NCI-H748 (cell line): ENCODE data around the gene CANX.
A peak's percentile ranks its signal among the peaks of the same experiment; 100 is the strongest.
"Not testable (repeated sequence)": the region's sequence is repeated elsewhere in the genome, so short reads cannot be mapped to it uniquely, and the experiment has no call there.

ENCODE experiments used
- DNase-seq: peaks from one replicate; lab custom pipeline; 2025; ENCODE audit not compliant: unreplicated experiment; lab: John Stamatoyannopoulos, UW

Gene CANX

GRCh38 chr5:179697993-179698934, 503 bp upstream of the CANX start:
- peak; percentile 99 for DNase-seq

DNA sequence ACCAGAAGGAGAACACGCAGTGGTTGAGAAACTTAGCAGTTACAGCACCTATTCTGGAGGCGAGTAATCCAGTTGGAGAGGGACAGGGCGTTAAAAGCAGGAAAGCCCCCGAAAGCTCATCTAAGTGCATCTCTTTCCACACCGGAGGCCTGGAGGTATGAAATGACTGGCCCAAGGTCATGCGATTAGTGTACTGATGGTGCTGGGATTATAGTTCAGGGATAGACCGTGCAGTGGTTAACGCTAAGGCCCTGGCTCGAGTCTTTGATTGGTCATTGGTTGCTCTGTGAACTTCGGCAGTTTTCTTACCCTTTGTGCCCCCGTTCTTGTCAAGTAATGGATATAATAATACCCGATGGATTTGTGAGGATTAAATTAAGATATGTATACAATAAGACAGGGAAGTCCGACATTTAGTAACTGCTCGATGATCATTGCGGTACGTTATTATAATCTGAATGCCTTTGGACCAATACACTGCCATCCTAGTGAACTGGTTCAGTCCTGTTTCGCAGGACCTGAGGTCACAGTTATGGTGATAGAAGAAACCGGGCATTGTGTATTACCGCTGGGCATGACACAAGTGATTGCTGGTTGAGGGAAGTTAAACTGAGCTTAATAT, 960 bp downstream of the CANX start:
- DNase-seq: peak; percentile 42

GRCh38 chr5:179700401-179700918, 1.7 kb downstream of the CANX start:
- no peak for DNase-seq

DNA sequence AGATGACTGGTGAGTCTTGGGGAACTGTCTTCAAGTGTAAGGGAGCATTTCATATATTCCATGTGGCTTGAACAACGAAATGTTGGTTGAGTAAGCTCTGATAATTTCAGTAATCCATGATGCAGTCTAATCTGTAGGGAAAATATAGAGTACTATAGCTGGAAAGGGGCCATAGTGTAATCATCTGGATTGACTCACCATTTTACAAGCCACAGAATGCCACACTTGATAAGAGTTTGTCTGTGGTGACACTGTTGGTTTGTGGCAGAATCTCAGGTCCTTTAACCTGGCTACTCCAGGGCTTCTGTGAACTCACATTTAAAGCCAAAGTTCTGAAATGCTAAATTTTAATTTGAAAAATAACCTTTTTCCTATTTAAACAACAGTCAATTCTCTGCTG, 17.5 kb downstream of the CANX start:
- DNase-seq: no peak

DNA sequence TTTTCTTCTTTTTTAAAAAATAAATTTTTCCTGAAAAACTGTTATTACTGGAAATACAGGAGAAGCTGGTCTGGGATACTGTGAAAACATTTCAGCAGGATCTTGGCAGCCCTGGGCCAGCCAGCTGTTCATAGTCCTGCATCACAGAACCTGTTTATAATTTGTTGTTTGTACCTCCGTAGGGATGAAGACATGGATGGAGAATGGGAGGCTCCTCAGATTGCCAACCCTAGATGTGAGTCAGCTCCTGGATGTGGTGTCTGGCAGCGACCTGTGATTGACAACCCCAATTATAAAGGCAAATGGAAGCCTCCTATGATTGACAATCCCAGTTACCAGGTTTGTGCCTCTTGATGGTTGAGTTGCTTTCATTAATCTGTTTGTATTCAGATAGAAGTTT, 21.5 kb downstream of the CANX start:
- DNase-seq: no peak

- DNase-seq: no peak
Observed at GRCh38 chr5:179724163-179724562, 25.4 kb downstream of the CANX start.

DNA sequence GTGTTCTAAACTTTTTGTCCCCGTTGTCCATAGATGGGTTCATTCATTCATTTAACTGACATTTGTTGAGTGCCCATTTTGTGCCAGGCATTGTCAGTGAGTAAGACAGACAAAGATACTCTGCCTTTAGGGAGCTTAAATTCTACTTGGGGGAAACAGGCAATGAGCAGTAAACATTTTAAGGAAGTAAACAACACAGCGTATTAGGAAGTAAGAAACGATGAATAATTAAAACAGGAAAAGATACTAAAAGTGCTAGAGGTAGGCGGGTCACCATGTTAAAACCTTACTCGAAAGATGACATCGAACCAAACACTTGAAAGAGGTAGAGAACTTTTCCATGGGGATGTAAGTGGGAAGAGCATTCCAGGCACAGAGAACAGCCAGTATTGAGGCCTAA, 28.3 kb downstream of the CANX start:
- DNase-seq: no peak

- DNase-seq: no peak
Observed at GRCh38 chr5:179729303-179729702, 30.5 kb downstream of the CANX start.

- no peak for DNase-seq
Observed at GRCh38 chr5:179729727-179730126, 31.0 kb downstream of the CANX start.

GRCh38 chr5:179730356-179730755, 31.6 kb downstream of the CANX start:
- no peak for DNase-seq

GRCh38 chr5:179730852-179731251, 32.1 kb downstream of the CANX start:
- DNase-seq: no peak

GRCh38 chr5:179731791-179732411, 33.1 kb downstream of the CANX start:
- DNase-seq: no peak

- peak; percentile 100 for DNase-seq
Observed at GRCh38 chr5:179732412-179732917, 33.7 kb downstream of the CANX start, which contains the start of gene MAML1. Gene MAML1 (plus strand): TSS chr5:179732822. CDS start chr5:179733113, 291 bp downstream.

DNA sequence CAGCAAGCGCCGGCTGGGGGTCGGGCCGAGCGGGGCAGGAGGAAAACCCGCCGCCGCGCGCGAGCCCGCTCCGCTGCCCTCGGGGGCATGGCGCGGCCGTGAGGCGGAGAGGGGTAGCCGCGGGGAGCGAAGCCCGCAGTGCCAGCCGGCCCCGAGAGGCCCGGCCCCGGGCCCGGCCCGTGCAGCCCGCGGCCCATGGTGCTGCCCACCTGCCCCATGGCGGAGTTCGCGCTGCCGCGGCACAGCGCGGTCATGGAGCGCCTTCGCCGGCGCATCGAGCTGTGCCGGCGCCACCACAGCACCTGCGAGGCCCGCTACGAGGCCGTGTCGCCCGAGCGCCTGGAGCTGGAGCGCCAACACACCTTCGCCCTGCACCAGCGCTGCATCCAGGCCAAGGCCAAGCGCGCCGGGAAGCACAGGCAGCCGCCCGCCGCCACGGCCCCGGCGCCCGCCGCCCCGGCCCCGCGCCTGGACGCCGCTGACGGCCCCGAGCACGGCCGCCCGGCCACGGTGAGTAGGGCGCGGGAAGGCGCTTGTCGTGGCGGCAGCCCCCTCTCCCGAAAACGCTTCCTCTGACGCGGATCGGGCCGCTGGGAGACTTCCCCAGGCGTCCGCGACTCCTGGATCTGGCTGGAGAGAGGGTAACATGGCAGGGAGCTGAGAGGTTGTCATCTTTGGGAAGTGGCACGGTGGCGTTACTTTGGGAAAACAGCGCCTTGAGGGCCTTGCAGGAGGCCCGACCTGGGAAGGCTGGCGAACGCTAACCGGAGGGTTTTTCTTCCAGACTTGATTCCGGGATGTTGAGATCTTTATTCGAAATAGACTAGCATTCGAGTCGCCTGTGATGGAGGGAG, 34.4 kb downstream of the CANX start:
- peak; percentile 68 for DNase-seq

DNA sequence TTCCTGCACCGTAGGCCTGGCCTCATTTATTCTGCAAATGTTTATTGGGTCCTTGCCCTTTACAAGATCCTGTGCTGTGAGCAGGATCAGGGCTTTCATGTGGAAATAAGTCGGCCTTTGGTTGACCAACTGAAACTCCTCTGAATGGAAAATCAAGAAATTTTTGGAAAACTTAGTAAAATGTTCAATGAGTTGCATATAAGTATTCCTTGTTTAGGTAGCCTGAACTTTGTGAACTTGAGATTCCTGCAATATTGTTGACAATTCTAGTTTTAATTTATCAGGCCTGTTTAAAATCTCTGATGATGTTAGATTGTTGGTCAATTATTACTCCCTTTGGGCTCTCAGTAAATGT, 35.0 kb downstream of the CANX start:
- no peak for DNase-seq

DNA sequence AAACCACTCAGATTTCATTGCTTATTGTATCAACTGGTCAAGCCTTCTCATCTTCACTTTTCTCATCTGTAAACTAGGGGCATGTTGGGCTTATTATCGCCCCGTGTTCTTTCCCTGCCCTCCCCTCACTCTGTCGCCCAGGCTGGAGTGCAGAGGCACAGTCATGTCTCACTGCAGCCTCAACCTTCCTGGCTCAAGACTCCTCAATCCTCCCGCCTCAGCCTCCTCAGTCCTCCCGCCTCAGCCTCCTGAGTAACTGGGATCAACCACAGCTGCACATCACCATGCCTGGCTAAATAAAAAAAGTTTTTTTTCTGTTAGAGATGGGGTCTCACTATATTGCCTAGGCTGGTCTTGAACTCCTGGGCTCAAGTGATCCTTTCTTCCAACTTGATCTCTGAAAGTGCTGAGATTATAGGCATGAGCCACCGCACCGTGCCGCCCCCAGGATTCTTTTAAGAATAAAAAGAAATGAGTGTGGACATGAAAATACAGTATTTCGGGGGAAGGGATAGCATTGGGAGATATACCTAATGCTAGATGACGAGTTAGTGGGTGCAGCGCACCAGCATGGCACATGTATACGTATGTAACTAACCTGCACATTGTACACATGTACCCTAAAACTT, 35.9 kb downstream of the CANX start:
- no peak for DNase-seq

GRCh38 chr5:179738742-179739141, 40.0 kb downstream of the CANX start:
- DNase-seq: no peak

DNA sequence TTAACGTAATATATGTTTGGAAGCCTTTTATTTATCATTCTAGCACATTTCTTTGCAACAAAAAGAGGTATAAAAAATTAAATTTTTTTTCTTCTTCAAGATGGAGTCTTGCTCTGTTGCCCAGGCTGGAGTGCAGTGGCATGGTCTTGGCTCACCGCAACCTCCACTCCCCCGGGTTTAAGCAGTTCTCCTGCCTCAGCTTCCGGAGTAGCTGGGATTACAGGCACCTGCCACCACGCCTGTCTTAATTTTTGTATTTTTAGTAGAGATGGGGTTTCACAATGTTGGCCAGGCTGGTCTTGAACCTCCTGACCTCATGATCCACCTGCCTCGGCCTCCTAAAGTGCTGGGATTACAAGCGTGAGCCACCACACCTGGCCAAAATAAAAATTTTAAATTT, 45.3 kb downstream of the CANX start:
- not testable (repeated sequence) for DNase-seq

GRCh38 chr5:179746872-179747271, 48.1 kb downstream of the CANX start:
- DNase-seq: no peak

GRCh38 chr5:179747811-179748210, 49.0 kb downstream of the CANX start:
- DNase-seq: no peak
